Skeletal muscle satellite cell (primary cell): ENCODE data around the gene MATCAP1.

Experiments used
- H3K27me3 ChIP-seq: 2 replicates; pipeline ENCODE4 v1.7.0; 2013; ENCODE audit warnings: low read length; ENCODE audit not compliant: control insufficient read depth, insufficient read depth
- H3K36me3 ChIP-seq: 2 replicates; pipeline ENCODE4 v1.7.0; 2013; ENCODE audit warnings: mild to moderate bottlenecking, control low read depth, low read length; ENCODE audit not compliant: insufficient read depth
- H3K4me1 ChIP-seq: 2 replicates; pipeline ENCODE4 v1.7.0; 2013; ENCODE audit warnings: low read length; ENCODE audit not compliant: control insufficient read depth, insufficient read depth
- H3K4me2 ChIP-seq: 2 replicates; pipeline ENCODE4 v1.7.0; 2013; ENCODE audit warnings: mild to moderate bottlenecking, low read length
- H3K4me3 ChIP-seq: 2 replicates; pipeline ENCODE4 v1.7.0; 2013; ENCODE audit warnings: low read length
- H3K9ac ChIP-seq: 2 replicates; pipeline ENCODE4 v1.7.0; 2013; ENCODE audit warnings: mild to moderate bottlenecking, low read depth, low read length, moderate library complexity
- H3K9me3 ChIP-seq: replicated peaks from 2 replicates; pipeline ENCODE4 v1.7.0; 2013; ENCODE audit warnings: mild to moderate bottlenecking, control low read depth, low read length

Gene MATCAP1

DNA sequence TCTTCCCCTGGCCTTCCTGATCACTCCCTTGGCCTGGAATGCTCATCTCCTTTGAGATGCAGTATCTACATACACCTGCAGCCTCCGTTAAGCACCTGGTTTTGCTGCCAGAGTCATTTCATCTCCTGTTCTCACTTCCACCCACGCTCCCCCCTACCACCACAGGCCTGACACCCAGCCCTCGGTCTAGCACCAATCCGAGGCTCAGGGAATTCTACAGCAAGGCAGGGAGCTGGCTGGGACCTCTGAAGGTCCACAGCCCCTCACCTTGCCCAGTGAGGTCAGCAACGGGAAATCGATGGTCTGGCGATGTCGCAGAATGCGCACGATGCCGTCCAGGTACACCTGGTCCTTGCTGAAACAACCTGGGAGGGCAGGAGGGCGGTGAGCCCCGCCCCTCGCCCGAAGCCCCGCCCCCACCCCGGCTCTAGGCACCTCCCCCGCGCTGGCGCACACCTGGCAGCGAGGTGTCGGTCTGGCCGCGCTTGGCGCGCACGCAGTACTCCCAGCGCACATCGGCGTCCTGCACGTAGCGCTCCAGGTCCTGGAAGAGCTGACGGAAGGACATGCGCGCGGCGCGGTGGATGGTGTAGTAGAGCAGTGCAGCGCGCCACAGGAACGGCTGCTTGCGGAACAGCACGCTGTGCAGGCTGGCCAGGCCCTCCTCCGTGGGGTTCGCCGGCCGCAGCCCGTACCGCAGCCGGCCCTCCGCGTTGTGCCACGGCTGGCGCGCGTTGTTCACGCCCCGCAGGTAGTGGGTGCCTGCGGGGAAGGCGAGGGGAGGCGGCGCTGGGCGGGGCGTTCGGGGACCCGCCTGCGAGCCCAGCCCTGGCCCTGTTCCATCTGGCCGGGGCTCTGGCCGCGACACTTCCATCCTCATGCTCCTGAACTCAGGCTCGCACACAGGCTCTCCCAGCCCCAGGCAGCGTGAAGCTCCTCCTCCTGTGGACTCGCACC is 5.7 kb downstream of the MATCAP1 start:
- H3K4me1 ChIP-seq: peaks cover 47% of the 10 kb centered on the region

DNA sequence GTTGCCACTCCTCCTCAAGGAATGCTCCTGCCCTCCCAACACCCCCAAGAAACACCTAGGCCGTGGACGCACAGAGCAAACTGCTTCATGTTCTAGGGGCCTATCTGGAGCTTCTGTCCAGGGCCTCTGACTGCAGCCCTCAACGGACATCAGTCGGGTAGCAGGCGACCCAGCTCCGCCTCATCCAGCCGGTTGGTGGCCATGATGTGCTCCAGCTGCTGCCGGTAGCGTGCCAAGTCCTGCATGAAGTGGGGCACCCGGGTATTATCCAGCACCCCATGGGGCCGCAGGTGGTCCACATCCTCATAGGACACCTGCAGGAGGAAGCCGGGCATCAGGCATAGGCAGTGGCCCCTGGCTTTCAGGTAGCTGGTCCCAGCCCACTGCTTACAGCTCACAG is 7.1 kb downstream of the MATCAP1 start:
- H3K4me3 ChIP-seq: no peak overlapping the region
- no peak overlapping the region for H3K4me2 ChIP-seq
- H3K36me3 ChIP-seq: peaks cover 10% of the 10 kb centered on the region
- no peaks in the 10 kb centered on the region for H3K27me3 ChIP-seq
- H3K9ac ChIP-seq: no peak overlapping the region
- H3K4me1 ChIP-seq: peaks cover 39% of the 10 kb centered on the region
- no peaks in the 10 kb centered on the region for H3K9me3 ChIP-seq

More for the DNA sequence above, 5.7 kb downstream of the MATCAP1 start:
- peaks cover 10% of the 10 kb centered on the region for H3K36me3 ChIP-seq
- H3K9me3 ChIP-seq: no peaks in the 10 kb centered on the region
- peak overlapping the region; percentile 57 for H3K4me3 ChIP-seq
- H3K9ac ChIP-seq: no peak overlapping the region
- no peaks in the 10 kb centered on the region for H3K27me3 ChIP-seq
- H3K4me2 ChIP-seq: peak overlapping the region; percentile 78

DNA sequence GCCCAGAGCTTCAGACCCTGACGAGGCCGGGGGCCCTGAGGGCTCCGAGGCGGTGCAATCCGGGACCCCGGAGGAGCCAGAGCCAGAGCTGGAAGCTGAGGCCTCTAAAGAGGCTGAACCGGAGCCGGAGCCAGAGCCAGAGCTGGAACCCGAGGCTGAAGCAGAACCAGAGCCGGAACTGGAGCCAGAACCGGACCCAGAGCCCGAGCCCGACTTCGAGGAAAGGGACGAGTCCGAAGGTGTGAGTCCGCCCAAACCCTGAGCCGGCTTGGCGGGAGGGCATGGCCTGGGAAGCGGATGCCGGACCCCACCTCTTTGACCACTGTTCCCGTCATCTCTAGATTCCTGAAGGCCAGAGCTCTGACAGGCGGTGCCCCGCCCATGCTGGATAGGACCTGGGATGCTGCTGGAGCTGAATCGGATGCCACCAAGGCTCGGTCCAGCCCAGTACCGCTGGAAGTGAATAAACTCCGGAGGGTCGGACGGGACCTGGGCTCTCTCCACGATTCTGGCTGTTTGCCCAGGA is 9.0 kb downstream of the MATCAP1 start:
- H3K4me1 ChIP-seq: peaks cover 46% of the 10 kb centered on the region
- peak overlapping the region; percentile 71 for H3K9ac ChIP-seq
- H3K9me3 ChIP-seq: no peaks in the 10 kb centered on the region
- H3K27me3 ChIP-seq: no peaks in the 10 kb centered on the region
- H3K4me2 ChIP-seq: peak overlapping the region; percentile 88
- peaks cover 4% of the 10 kb centered on the region for H3K36me3 ChIP-seq
- peak overlapping the region; percentile 68 for H3K4me3 ChIP-seq

DNA sequence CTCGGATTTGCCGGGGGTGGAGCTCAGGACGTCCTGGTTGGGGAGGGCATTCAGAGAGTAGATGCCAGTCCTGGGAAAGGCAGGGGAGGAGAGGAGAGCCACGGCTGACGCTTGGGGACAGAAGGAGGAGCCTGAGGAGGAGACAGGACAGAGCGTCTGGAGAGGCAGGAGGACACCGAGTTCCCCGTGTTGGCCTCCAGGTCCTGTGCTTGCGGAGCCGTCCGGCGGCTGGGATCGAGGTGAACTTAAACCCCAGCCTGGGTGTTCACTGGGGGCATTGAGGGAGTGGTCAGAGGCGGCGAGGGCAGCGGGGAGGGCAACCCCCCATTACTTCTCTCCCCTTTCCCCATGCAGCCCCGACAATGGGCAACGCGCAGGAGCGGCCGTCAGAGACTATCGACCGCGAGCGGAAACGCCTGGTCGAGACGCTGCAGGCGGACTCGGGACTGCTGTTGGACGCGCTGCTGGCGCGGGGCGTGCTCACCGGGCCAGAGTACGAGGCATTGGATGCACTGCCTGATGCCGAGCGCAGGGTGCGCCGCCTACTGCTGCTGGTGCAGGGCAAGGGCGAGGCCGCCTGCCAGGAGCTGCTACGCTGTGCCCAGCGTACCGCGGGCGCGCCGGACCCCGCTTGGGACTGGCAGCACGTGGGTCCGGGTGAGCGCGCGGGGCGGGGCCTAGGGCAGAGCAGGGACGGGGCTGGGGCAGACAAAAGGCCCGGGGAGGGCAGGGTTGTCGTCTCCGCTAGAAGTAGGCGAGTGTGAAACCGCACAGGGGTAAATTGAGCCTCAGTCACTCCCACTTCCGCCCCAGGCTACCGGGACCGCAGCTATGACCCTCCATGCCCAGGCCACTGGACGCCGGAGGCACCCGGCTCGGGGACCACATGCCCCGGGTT is 9.7 kb downstream of the MATCAP1 start:
- Histone ChIP-seq H3K4me2 (peak overlapping the region; percentile 88), H3K9ac (peak overlapping the region; percentile 71), H3K27me3 (no peaks in the 10 kb centered on the region), H3K4me1 (peaks cover 53% of the 10 kb centered on the region), H3K4me3 (peak overlapping the region; percentile 68), H3K9me3 (no peaks in the 10 kb centered on the region), H3K36me3 (no peaks in the 10 kb centered on the region)

DNA sequence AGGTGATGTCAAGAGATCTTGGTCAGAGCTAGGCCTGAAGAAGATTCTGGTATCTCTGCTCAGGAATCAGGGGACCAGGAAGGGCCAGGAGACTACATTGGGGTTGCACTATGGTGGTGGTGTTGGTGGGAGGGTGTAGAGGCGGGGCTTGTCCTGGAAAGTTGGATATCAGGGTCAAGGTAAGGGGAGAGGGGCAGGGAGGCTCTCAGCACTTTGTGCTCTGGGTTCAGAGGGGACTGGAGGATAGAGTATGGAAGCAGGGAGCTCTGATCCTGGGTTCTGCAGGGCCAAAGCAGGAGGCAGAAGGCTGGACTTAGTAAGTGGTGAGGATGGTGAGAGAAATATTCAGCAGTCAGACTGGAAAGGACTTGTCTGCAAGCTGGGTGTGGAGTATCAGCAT is 10.4 kb downstream of the MATCAP1 start:
- H3K9me3 ChIP-seq: no peaks in the 10 kb centered on the region
- H3K4me3 ChIP-seq: peak overlapping the region; percentile 68
- H3K4me2 ChIP-seq: peak overlapping the region; percentile 88
- peaks cover 53% of the 10 kb centered on the region for H3K4me1 ChIP-seq
- peak overlapping the region; percentile 71 for H3K9ac ChIP-seq
- H3K36me3 ChIP-seq: no peaks in the 10 kb centered on the region
- H3K27me3 ChIP-seq: no peaks in the 10 kb centered on the region

DNA sequence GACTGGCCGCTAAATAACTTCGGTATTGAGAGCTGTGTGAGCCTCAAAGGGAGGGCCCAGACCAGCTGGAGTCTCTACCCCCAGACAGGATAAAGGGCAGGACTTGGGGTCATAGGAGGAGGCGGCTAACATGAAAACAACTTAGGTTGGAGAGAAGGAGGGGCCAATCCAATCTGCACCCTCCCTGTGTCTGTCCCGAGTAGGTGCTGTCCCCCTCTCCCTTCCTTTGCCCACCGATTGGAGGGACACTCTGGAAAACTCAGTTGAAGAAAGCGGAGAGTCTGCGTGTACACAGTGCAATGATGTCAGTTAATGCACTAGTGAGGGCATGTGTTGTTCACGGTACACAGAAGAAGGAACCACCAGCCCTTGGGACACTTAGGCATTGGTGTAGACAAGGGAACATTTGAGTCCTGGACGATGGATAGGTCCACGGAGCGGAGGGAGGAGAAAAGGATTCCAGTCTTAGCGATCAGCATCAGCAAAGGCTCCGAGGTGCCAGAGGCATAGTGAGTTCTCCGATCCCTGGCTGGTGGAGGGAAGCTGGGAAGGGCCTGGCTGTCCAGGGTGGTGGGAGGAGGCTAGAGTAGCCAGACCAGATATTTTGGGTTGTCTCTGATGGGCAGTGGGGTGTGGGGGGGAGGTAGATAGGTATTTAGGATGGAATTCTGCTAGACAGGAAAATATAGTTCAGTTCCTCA is 12.7 kb downstream of the MATCAP1 start:
- Histone ChIP-seq H3K9me3 (no peaks in the 10 kb centered on the region), H3K27me3 (no peaks in the 10 kb centered on the region), H3K4me2 (peak overlapping the region; percentile 86), H3K4me1 (peaks cover 51% of the 10 kb centered on the region), H3K36me3 (no peaks in the 10 kb centered on the region), H3K4me3 (peak overlapping the region; percentile 60), H3K9ac (peak overlapping the region; percentile 78)

DNA sequence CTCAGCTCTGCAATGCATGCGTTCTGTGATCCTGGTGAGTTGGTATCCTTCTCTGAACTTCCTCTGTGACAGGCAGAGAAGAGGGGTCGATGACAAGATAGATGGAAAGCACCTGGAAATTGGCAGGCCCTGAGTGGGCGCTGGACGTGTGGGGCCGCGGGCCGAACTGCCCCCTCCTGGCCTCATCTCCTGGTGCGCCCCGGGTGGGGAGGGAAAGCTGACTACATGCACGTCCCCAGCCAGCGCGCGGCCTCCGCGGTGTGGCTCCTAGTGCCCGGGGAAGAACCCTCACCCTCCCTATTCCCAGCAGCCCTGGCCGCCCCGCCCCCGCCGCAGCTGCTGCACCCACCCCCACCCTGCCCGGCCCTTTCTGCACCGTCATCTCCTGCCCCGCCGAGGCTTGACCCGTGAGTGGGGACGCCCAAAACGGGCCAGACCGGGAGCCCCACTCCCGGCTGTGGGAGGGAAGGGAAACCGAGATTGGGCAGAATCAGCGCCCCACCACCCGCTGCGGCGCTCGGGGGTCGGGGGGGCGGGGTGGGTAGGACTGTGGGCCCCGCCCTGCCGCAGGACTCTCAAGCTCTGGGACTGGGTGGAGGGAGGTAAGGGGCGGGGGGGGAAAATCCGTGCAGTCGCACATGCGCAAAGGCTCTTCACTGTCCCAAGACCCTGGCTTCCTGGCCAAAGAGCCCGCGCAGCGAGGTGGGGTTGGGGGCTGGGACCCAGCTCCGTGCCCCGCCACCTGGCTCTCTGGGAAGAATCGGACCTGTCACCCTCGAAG is 13.4 kb downstream of the MATCAP1 start, which contains the start of gene NOL3:
TSS of gene NOL3 (plus strand) at position 371 of the 781 bp plus-strand sequence.
- H3K27me3 ChIP-seq: no peaks in the 10 kb centered on the region
- H3K4me2 ChIP-seq: peak within 1 kb of the TSS; percentile 86
- no peaks in the 10 kb centered on the region for H3K36me3 ChIP-seq
- peak within 1 kb of the TSS; percentile 78 for H3K9ac ChIP-seq
- no peaks in the 10 kb centered on the region for H3K9me3 ChIP-seq
- peak within 1 kb of the TSS; percentile 73 for H3K4me3 ChIP-seq
- peaks cover 50% of the 10 kb centered on the region for H3K4me1 ChIP-seq

DNA sequence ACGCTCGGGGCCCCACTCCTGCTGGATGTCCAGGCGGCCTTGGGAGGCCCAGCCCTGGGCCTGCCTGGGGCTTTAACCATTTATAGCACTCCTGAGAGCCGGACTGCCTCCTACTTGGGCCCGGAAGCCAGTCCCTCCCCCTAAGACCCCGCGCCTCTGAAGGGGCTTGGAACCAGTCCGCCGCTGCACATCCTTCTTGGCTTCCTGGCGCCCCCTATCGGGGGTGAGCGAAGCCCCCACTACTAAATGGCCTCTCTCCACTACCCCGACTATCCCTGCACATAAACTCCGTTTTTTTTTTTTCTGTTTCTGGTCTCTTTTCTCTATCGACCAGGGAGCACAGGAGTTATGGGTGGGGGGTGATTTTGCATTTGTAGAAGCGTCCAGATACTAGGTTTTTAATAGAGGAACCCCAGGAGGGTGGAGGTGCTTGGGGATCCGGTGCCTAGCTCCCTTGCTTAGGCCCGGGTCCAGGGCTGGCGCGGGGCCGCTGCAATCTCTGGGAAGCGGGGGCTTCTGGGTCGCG is 14.1 kb downstream of the MATCAP1 start:
- Histone ChIP-seq H3K27me3 (no peaks in the 10 kb centered on the region), H3K9ac (peak overlapping the region; percentile 78), H3K4me3 (peak overlapping the region; percentile 73), H3K9me3 (no peaks in the 10 kb centered on the region), H3K4me1 (peaks cover 47% of the 10 kb centered on the region), H3K4me2 (peak overlapping the region; percentile 86), H3K36me3 (no peaks in the 10 kb centered on the region)

DNA sequence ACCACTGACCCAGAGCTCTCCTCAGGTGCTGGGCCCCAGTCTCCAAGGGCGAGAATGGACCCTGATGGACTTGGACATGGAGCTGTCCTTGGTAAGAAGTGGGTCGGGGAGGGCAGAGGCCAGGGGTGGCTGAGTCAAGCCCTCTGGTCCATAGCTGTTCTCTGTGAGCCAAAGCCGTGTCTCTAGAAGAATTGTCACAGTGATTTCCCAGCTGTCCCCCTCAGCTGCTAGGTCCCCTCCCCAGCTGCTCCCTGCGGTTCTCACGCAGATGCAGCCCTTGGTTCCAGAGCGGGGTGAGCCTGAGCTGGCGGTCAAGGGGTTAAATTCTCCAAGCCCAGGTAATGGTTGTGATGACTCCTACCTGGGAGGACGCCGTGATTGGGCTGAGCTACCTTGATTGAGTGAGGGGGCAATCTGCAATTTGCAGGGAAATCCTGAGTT is 14.7 kb downstream of the MATCAP1 start:
- no peaks in the 10 kb centered on the region for H3K9me3 ChIP-seq
- H3K27me3 ChIP-seq: peaks cover 2% of the 10 kb centered on the region
- no peaks in the 10 kb centered on the region for H3K36me3 ChIP-seq
- H3K9ac ChIP-seq: no peak overlapping the region
- no peak overlapping the region for H3K4me2 ChIP-seq
- H3K4me3 ChIP-seq: no peak overlapping the region
- peaks cover 46% of the 10 kb centered on the region for H3K4me1 ChIP-seq

DNA sequence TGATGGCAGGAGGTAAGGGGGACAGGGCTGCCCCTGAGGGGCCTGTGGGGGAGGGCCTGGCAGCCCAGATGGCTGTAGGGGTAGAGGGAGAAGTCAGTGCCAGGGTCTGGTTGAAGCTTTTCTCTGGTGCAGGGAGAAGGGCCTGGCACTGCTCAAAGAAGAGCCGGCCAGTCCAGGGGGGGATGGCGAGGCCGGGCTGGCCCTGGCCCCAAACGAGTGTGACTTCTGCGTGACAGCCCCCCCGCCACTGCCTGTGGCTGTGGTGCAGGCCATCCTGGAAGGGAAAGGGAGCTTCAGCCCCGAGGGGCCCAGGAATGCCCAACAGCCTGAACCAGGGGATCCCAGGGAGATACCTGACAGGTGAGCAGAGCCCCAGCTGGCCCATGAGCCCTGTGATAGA is 16.2 kb downstream of the MATCAP1 start:
- H3K4me3 ChIP-seq: no peak overlapping the region
- H3K36me3 ChIP-seq: no peaks in the 10 kb centered on the region
- no peak overlapping the region for H3K4me2 ChIP-seq
- no peak overlapping the region for H3K9ac ChIP-seq
- peaks cover 49% of the 10 kb centered on the region for H3K4me1 ChIP-seq
- H3K27me3 ChIP-seq: peaks cover 16% of the 10 kb centered on the region
- no peaks in the 10 kb centered on the region for H3K9me3 ChIP-seq
